Adrenal gland (tissue), 5 donors: ENCODE data around the gene PRR12.

Experiments used
- CTCF ChIP-seq, 6 experiments: fragments of 450-650 bp in 4 of 6; fragments of 200-600 bp in 2 of 6; sonication (generic) in 1 of 6; IDR thresholded peaks; 1 replicate in 5 of 6; 2 replicates in 1 of 6; pipeline versions ENCODE4 v1.5.1 to v1.8.0; 2016 to 2021; ENCODE audit warnings: antibody characterized with exemption in 6 of 6, mild to moderate bottlenecking in 2 of 6, moderate library complexity in 1 of 6
- POLR2A ChIP-seq, 2 donors: fragments of 450-650 bp; IDR thresholded peaks; one replicate each; pipeline ENCODE4 v1.6.1; 2017; ENCODE audit warnings: antibody characterized with exemption in 2 of 2, mild to moderate bottlenecking in 2 of 2, moderate library complexity in 1 of 2
- donor health status: DM: no; HTN: no; CAD: no.

- TF ChIP-seq CTCF (IDR thresholded peaks at IDR 0.05) (no peak), POLR2A (IDR thresholded peaks at IDR 0.05) (no peak)
Observed at GRCh38 chr19:49626226-49626625, 35.2 kb downstream of the PRR12 start.
